GM12873 (cell line): ENCODE results near the gene TCERG1L.

Experiments used
- CTCF ChIP-seq: IDR thresholded peaks from 2 replicates; pipeline ENCODE4 v1.5.1; 2012; ENCODE audit warnings: low read depth, mild to moderate bottlenecking, moderate library complexity, low read length, control low read depth; ENCODE audit not compliant: insufficient read depth; ENCODE audit errors: missing control alignments

Gene TCERG1L

DNA sequence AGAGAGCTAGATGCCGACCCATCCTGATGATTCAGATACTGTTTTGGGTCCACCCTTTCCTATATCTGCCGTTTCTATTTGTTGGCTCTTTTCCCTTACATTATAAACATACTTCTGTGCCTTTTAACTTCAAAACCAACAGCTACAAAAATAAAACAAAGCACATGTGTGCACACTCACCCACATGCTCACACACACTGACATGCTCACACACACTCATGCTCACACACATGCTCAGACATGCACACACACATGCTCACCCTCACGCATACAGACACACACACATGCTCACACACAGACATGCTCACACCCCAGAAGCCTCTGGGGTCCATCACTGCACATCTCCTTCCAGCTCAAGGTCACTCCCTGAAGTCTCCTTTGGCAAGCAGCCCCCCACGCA is 88.1 kb downstream of the TCERG1L start:
- TF ChIP-seq CTCF = no peak

DNA sequence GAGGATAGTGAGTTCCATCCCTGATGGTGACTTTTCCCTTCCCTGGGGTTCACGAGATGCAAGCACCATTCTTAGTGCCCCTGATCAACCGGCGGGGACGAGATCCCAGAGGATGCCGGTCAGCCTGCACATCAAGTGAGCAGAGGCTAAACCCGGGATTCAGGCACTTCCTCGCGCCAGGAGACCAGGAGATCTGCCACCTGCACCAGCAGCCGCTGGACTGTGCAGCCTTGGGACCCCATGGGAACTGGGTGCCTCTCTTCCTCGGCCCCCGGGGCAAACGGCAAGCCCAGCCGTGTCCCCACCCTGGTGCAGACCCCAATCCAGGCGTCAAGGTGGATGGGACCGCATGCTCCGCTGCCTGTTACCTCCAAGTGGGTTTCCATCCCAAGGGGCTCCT is 88.5 kb downstream of the TCERG1L start:
- TF ChIP-seq CTCF = no peak

GRCh38 chr10:131221632-131222277 is 89.8 kb downstream of the TCERG1L start:
- no peak for TF ChIP-seq CTCF

GRCh38 chr10:131220601-131221171 is 90.8 kb downstream of the TCERG1L start:
- no peak for TF ChIP-seq CTCF

GRCh38 chr10:131219955-131220489 is 91.5 kb downstream of the TCERG1L start:
- no peak for TF ChIP-seq CTCF

DNA sequence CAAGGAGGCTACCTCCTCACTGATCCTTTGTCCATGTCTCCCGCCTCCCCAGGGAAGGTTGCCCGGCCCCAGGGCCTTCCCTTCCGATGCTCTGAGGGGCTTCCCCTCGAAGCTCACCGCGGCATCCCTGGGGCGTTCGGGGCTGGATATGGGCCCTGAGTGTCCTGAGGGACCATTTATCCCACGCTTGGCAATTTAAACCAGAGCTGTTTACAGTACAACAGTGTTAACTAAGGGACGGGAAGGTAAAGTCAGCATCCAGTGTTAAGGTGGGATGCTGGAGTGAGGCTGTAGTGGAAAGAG is 92.0 kb downstream of the TCERG1L start:
- no peak for TF ChIP-seq CTCF

- no peak for TF ChIP-seq CTCF
Observed at GRCh38 chr10:131218811-131219583, 92.5 kb downstream of the TCERG1L start.
